GM19324 (cell line): Measurements from ENCODE around the gene HTR4.

Source experiments
- ATAC-seq: cut with Tn5 transposase; IDR thresholded peaks from one replicate; pipeline ENCODE4 v1.9.1; 2021; ENCODE audit warnings: mild to moderate bottlenecking, moderate library complexity; ENCODE audit not compliant: unreplicated experiment, low FRiP score

The HTR4 gene

GRCh38 chr5:148665431-148665830, 11.1 kb upstream of the HTR4 start:
- ATAC-seq, result no peak

- no peak for ATAC-seq
These were observed 9.2 kb upstream of the HTR4 start for GRCh38 chr5:148663509-148663908.

GRCh38 chr5:148660346-148660660, 6.0 kb upstream of the HTR4 start:
- no peak for ATAC-seq

- no peak for ATAC-seq
These were observed 5.5 kb upstream of the HTR4 start for GRCh38 chr5:148659641-148660345.

GRCh38 chr5:148653291-148653835, 964 bp downstream of the HTR4 start:
- ATAC-seq, result no peak

GRCh38 chr5:148651528-148651927, 2.8 kb downstream of the HTR4 start:
- no peak for ATAC-seq

GRCh38 chr5:148645527-148645926, 8.8 kb downstream of the HTR4 start:
- no peak for ATAC-seq

GRCh38 chr5:148641735-148642134, 12.6 kb downstream of the HTR4 start:
- ATAC-seq, result no peak

DNA sequence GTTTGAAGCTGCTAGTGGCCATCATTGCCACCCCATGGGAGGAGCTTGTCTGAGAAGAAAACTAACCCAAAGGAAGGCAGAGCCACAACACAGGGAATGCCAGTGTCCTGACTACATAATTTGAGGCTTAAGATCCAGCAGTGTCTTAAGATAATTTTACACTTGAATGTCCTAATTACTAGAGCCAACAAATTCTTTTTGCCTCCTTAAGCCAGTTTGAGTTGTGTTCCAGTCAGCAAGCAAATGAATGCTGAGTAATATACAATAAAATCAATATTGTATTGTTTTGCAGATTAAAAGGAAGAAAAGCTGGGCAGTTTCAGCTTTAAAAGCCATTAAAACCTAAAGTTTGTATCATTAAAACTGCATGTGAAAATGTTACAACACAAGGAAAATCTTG, 13.9 kb downstream of the HTR4 start:
- ATAC-seq, result no peak

GRCh38 chr5:148639081-148639480, 15.2 kb downstream of the HTR4 start:
- no peak for ATAC-seq

GRCh38 chr5:148636353-148636752, 18.0 kb downstream of the HTR4 start:
- ATAC-seq, result no peak

DNA sequence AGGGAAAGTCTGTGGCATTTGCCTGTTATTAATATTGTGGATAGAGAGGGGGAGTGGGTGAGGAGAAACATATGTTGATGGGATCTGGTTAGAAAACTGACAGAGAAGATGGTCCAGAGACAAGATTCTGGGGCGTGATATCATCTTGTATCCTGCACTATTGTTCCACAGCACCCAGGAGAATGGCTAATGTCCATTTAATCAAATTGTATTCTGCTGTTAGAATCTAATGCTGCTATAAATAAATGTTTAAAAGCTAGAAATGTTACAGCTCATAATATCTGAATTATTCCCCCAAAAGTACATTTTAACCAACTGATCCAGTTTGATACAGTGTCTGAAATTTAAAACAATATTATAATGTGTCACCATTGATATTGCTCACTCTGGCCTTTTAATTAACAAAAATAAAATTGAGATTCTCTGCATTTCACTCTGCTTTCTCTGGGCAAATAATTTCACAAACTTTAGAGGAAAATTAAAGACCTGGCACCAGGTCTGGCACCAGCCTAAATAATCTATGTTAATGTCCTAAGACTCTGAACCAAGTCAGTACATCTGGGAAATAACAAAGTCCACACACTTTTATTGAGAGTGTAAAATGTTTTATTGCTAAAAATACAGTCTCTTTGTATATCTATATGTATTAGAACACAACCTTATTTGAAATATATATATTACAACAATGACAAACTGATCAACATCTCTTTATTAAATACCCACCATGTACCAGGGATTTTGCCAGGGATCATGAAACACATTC, 18.8 kb downstream of the HTR4 start:
- no peak for ATAC-seq

GRCh38 chr5:148633067-148633377, 21.3 kb downstream of the HTR4 start:
- ATAC-seq, result no peak

- no peak for ATAC-seq
These were observed 21.9 kb downstream of the HTR4 start for GRCh38 chr5:148632255-148633066.

- ATAC-seq, result no peak
These were observed 27.3 kb downstream of the HTR4 start for GRCh38 chr5:148626986-148627385.

DNA sequence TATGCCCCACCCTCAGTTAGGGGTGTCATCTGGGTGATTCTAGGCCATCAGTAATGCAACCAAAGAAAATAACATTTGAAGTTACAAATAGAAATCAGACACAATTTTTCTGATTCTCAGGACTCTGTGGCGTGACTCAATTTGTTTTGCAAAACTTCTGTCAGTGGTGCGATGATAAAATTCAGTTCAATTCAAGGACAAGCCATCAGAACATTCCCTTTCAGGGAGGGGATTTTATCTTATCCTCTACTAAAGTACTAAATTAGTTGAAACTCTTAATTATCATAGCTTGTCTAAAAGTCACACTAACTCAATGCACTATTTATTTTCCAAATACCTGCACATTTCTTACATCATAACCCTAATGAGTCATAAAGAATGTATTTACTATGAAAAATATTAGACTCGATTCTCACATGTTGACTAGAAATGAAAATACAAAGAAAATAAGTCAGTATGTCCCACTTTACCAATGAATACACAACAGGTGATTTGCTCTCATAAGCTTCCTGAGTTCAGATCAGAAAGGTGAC, 28.2 kb downstream of the HTR4 start:
- ATAC-seq, result no peak

DNA sequence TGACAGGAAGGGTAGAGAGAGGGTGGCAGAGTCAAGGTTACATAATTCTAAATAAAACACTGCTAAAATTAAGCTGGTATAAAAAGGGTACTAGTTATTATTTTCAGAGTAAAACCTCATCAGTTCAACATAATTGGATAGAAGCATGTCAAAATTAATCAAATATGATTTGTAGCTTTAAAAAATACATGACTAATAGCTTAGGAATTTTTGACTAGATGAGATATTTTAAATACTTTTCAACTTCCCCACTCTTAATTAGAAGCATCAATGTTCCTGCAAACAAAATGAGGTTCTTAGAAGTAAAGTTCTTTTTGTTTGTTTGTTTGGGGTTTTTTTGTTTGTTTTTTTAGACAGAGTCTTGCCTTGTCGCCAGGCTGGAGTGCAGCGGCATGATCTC, 29.1 kb downstream of the HTR4 start:
- no peak for ATAC-seq

DNA sequence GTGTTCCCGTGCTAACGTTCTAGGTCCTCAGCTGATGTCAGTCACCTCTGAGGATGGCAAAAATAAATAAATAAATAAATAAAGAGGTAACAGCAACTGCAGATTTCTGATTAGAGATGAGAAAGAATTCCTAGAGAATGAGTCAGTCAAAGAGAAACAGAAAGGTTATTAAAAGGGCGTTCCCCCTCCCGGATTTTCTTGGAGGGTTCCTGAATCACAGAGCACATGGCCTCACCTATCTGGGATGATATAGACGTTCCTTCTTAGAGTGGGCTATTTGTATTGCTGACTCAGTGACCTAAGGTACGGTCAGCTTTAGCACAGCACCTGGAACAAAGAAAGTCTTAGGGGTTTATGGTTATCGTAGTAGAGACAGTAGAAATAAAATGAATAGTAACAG, 30.6 kb downstream of the HTR4 start:
- no peak for ATAC-seq

GRCh38 chr5:148623101-148623500, 31.2 kb downstream of the HTR4 start:
- ATAC-seq, result no peak

GRCh38 chr5:148620696-148621095, 33.6 kb downstream of the HTR4 start:
- no peak for ATAC-seq

- ATAC-seq, result no peak
These were observed 34.2 kb downstream of the HTR4 start for GRCh38 chr5:148620091-148620490.
